HUES6 (cell line): Measurements from ENCODE around the gene MAS1.

Experiments used
- H3K27ac ChIP-seq: 2 replicates; pipeline ENCODE4 v1.7.0; 2013; ENCODE audit warnings: low read depth, mild to moderate bottlenecking, low read length, inconsistent platforms
- H3K27me3 ChIP-seq: 2 replicates; pipeline ENCODE4 v1.6.1; 2013; ENCODE audit warnings: low read length; ENCODE audit not compliant: control insufficient read depth, insufficient read depth
- H3K36me3 ChIP-seq: 2 replicates; pipeline ENCODE4 v1.6.1; 2013; ENCODE audit warnings: low read length; ENCODE audit not compliant: control insufficient read depth, insufficient read depth
- H3K4me1 ChIP-seq: 2 replicates; pipeline ENCODE4 v1.6.1; 2013; ENCODE audit warnings: low read length; ENCODE audit not compliant: control insufficient read depth, insufficient read depth
- H3K4me3 ChIP-seq: 2 replicates; pipeline ENCODE4 v1.5.1; 2013; ENCODE audit warnings: low read depth, low read length
- H3K9ac ChIP-seq: one replicate; pipeline ENCODE4 v1.6.1; 2013; ENCODE audit warnings: mild to moderate bottlenecking, low read length
- H3K9me3 ChIP-seq: 2 replicates; pipeline ENCODE4 v1.6.1; 2013; ENCODE audit warnings: low read depth, low read length; ENCODE audit not compliant: control insufficient read depth, insufficient read depth

The MAS1 gene

DNA sequence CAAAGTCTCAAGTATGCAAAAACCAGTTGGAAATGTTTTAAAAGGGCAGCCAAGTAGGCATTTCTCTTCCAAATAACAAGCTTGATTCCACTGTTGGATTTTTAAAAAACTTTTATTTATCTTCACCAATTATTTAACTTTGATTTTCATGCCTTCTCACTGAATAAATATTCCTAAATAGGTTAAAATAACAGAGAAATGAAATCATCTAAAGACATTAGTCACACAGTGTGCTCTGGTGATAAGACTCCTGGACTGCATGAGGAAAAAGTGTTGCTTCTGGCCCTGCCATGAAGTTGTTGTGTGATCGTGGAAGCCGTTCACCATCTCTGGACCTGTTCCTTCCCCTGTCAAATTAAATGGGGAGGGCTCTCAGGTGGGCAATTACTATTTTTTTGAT, 44.3 kb downstream of the MAS1 start:
- no peaks in the 10 kb centered on the region for H3K36me3 ChIP-seq
- no peak overlapping the region for H3K9ac ChIP-seq
- H3K27me3 ChIP-seq: no peaks in the 10 kb centered on the region; the same call in 1 of the 2 replicates
- H3K27ac ChIP-seq: no peak overlapping the region
- H3K9me3 ChIP-seq: peaks cover 6% of the 10 kb centered on the region; the same call in 1 of the 2 replicates
- H3K4me3 ChIP-seq: no peak overlapping the region
- no peaks in the 10 kb centered on the region for H3K4me1 ChIP-seq

DNA sequence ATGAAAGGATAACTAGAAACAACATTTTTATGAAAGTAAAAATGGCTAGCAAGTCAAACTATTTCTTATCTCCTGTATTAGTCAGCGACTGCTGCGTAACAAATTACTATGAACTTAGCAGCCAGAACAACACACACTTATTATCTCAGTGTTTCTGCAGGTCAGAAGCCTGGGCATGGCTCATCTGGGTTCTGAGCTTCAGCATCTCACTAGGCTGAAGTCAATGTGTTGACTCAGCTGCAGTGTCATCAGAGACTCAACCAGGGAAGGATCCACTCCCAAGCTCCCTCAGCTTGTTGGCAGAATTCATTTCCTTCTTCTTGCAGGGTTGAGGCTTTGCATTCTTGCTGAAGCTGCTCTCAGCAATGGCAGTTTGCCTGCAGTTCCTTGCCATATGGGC, 44.8 kb downstream of the MAS1 start:
- Histone ChIP-seq H3K36me3 (no peaks in the 10 kb centered on the region), H3K27me3 (no peaks in the 10 kb centered on the region; the same call in 1 of the 2 replicates), H3K4me1 (no peaks in the 10 kb centered on the region), H3K9ac (no peak overlapping the region), H3K4me3 (no peak overlapping the region), H3K27ac (no peak overlapping the region), H3K9me3 (peaks cover 6% of the 10 kb centered on the region; the same call in 1 of the 2 replicates)

- no peak overlapping the region for H3K27ac ChIP-seq
- H3K4me3 ChIP-seq: no peak overlapping the region
- H3K9me3 ChIP-seq: peaks cover 20% of the 10 kb centered on the region
- no peaks in the 10 kb centered on the region for H3K36me3 ChIP-seq
- H3K9ac ChIP-seq: no peak overlapping the region
- no peaks in the 10 kb centered on the region for H3K27me3 ChIP-seq
- no peaks in the 10 kb centered on the region for H3K4me1 ChIP-seq
These were observed 48.8 kb downstream of the MAS1 start for GRCh38 chr6:159939591-159940016.
